Gastroesophageal sphincter (tissue), 4 donors: ENCODE measurements around the gene COX19. TPM values are rescaled to one million over a fixed set of nuclear protein-coding genes. Genes with fewer than 3 reads are reported as not detected.
"Not testable (repeated sequence)": the region's sequence is repeated elsewhere in the genome, so short reads cannot be mapped to it uniquely, and the experiment has no call there.

Source experiments
- ATAC-seq: fragments of 150-250 bp; one replicate; pipeline ENCODE4 v1.9.1; 2016; ENCODE audit warnings: mild to moderate bottlenecking, moderate library complexity
- H3K27ac ChIP-seq, 4 donors: fragments of 200-600 bp; sonication (generic) in 3 of 4; 1 replicate in 3 of 4; 2 replicates in 1 of 4; pipeline ENCODE4 v1.5.1; 2016 to 2019
- H3K27me3 ChIP-seq: fragments of 200-600 bp; sonication (generic); one replicate; pipeline ENCODE4 v1.5.1; 2019
- H3K36me3 ChIP-seq, 2 donors: fragments of 200-600 bp; sonication (generic); one replicate each; pipeline ENCODE4 v1.5.1; 2019; ENCODE audit warnings: control low read depth in 1 of 2
- H3K4me1 ChIP-seq, 3 donors: fragments of 200-600 bp; sonication (generic); 1 replicate in 2 of 3; 2 replicates in 1 of 3; pipeline ENCODE4 v1.5.1; 2016 to 2019; ENCODE audit warnings: control low read depth in 2 of 3
- H3K4me3 ChIP-seq, 2 donors: fragments of 200-600 bp; sonication (generic); one replicate each; pipeline ENCODE4 v1.5.1; 2019; ENCODE audit warnings: mild to moderate bottlenecking in 1 of 2, moderate library complexity in 1 of 2
- H3K9me3 ChIP-seq, 3 donors: fragments of 200-600 bp; sonication (generic); one replicate each; pipeline ENCODE4 v1.5.1; 2017 to 2019; ENCODE audit warnings: control low read depth in 2 of 3
- EP300 ChIP-seq: sonication (generic); formaldehyde crosslinking; IDR thresholded peaks from one replicate; pipeline ENCODE4 v1.6.1; 2017; ENCODE audit warnings: antibody characterized with exemption, mild to moderate bottlenecking
- POLR2A ChIP-seq, 2 donors: fragments of 450-650 bp; IDR thresholded peaks; one replicate each; pipeline ENCODE4 v1.6.1; 2017; ENCODE audit warnings: antibody characterized with exemption in 2 of 2, mild to moderate bottlenecking in 2 of 2, moderate library complexity in 1 of 2
- POLR2AphosphoS5 ChIP-seq: sonication (generic); formaldehyde crosslinking; IDR thresholded peaks from one replicate; pipeline ENCODE4 v1.6.1; 2017; ENCODE audit warnings: antibody characterized with exemption
- WGBS, 2 donors: methylation state at CpG; one replicate each; pipeline ENCODE4 v1.1.5; 2018; ENCODE audit warnings: low coverage in 1 of 2; 5-methylcytosine and 5-hydroxymethylcytosine counted together
- total RNA-seq, 4 donors: library from RNA; depleted of rRNA; stranded (reverse); fragments of >200 nt; gene quantifications; one replicate each; pipeline ENCODE4 v1.1.0, GENCODE V29; 2016
- TF ChIP-seq, protein P1 (sequence below), 4 experiments: fragments of 200-600 bp in 2 of 4; fragments of 450-650 bp in 2 of 4; sonication (generic) in 1 of 4; IDR thresholded peaks; one replicate each; pipeline ENCODE4 v1.5.1; 2017 to 2019; ENCODE audit warnings: antibody characterized with exemption in 4 of 4, mild to moderate bottlenecking in 2 of 4, moderate library complexity in 2 of 4

COX19 gene
- total RNA-seq, 4 donors from 2014 or later, result 6.0 to 16.7 (median 12.0) TPM

GRCh38 chr7:964401-965231 is 10.7 kb downstream of the COX19 start:
- Histone ChIP-seq H3K27ac (peak overlapping the region; percentile 70 to 90 (median 88)), H3K9me3 (no peaks in the 10 kb centered on the region), H3K4me3 (peak overlapping the region in 1 of 2 donors; percentile 21), H3K36me3 (peaks cover 0 to 33% of the 10 kb centered on the region in 2 donors), H3K27me3 (no peaks in the 10 kb centered on the region), H3K4me1 (peaks cover 0 to 62% (median 25%) of the 10 kb centered on the region in 3 donors)
- peak; percentile 81 for ATAC-seq
- no peak for TF ChIP-seq POLR2A (IDR thresholded peaks at IDR 0.05)
- TF ChIP-seq, protein P1, sequence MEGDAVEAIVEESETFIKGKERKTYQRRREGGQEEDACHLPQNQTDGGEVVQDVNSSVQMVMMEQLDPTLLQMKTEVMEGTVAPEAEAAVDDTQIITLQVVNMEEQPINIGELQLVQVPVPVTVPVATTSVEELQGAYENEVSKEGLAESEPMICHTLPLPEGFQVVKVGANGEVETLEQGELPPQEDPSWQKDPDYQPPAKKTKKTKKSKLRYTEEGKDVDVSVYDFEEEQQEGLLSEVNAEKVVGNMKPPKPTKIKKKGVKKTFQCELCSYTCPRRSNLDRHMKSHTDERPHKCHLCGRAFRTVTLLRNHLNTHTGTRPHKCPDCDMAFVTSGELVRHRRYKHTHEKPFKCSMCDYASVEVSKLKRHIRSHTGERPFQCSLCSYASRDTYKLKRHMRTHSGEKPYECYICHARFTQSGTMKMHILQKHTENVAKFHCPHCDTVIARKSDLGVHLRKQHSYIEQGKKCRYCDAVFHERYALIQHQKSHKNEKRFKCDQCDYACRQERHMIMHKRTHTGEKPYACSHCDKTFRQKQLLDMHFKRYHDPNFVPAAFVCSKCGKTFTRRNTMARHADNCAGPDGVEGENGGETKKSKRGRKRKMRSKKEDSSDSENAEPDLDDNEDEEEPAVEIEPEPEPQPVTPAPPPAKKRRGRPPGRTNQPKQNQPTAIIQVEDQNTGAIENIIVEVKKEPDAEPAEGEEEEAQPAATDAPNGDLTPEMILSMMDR (IDR thresholded peaks at IDR 0.05), result peak in 3 of 4 experiments; percentile 36 to 47 (median 42)
- 13 to 22% methylated on average over 14 to 15 of the region's 27 CpGs for WGBS, 2 donors

- TF ChIP-seq, protein P1 (IDR thresholded peaks at IDR 0.05), result peak in 1 of 4 experiments; percentile 10
- no peak for TF ChIP-seq EP300
- H3K4me3 ChIP-seq, result no peak overlapping the region
- H3K27me3 ChIP-seq, result no peaks in the 10 kb centered on the region
Measured at GRCh38 chr7:963236-964078, 11.9 kb downstream of the COX19 start.

GRCh38 chr7:962401-963081 is 12.8 kb downstream of the COX19 start:
- ATAC-seq, result no peak
- no peaks in the 10 kb centered on the region for H3K27me3 ChIP-seq
- H3K36me3 ChIP-seq, result peaks cover 0 to 12% of the 10 kb centered on the region in 2 donors
- no peak for TF ChIP-seq POLR2A (IDR thresholded peaks at IDR 0.05)
- no peak for TF ChIP-seq POLR2AphosphoS5
- TF ChIP-seq, protein P1 (IDR thresholded peaks at IDR 0.05), result no peak
- H3K9me3 ChIP-seq, result no peaks in the 10 kb centered on the region
- peak overlapping the region in 2 of 4 donors; percentile 88 to 90 for H3K27ac ChIP-seq
- H3K4me1 ChIP-seq, result peaks cover 0 to 57% (median 25%) of the 10 kb centered on the region in 3 donors
- WGBS, 2 donors, result 80% methylated on average over 1 of the region's 17 CpGs; no CpG with 5 or more reads in 1 of the 2 donors
- H3K4me3 ChIP-seq, result no peak overlapping the region

More at GRCh38 chr7:963236-964078, 11.9 kb downstream of the COX19 start:
- no peaks in the 10 kb centered on the region for H3K9me3 ChIP-seq
- WGBS, 2 donors, result 31% methylated on average over 7 of the region's 37 CpGs; no CpG with 5 or more reads in 1 of the 2 donors
- peaks cover 0 to 57% (median 25%) of the 10 kb centered on the region in 3 donors for H3K4me1 ChIP-seq
- peak overlapping the region in 3 of 4 donors; percentile 88 to 90 (median 88) for H3K27ac ChIP-seq
- peaks cover 0 to 21% of the 10 kb centered on the region in 2 donors for H3K36me3 ChIP-seq
- ATAC-seq, result no peak

GRCh38 chr7:961546-962400 is 13.6 kb downstream of the COX19 start:
- TF ChIP-seq EP300, result no peak
- TF ChIP-seq POLR2A (IDR thresholded peaks at IDR 0.05), result no peak
- no peak for TF ChIP-seq POLR2AphosphoS5
- TF ChIP-seq, protein P1 (IDR thresholded peaks at IDR 0.05), result no peak
- H3K4me3 ChIP-seq, result no peak overlapping the region
- H3K27me3 ChIP-seq, result no peaks in the 10 kb centered on the region
- H3K27ac ChIP-seq, result peak overlapping the region in 3 of 4 donors; percentile 34 to 46 (median 35)
- peaks cover 0 to 51% (median 25%) of the 10 kb centered on the region in 3 donors for H3K4me1 ChIP-seq
- H3K36me3 ChIP-seq, result peaks cover 0 to 5% of the 10 kb centered on the region in 2 donors
- no peak for ATAC-seq
- no peaks in the 10 kb centered on the region for H3K9me3 ChIP-seq
- WGBS, 2 donors, result 75 to 83% methylated on average over 2 to 10 of the region's 37 CpGs

DNA sequence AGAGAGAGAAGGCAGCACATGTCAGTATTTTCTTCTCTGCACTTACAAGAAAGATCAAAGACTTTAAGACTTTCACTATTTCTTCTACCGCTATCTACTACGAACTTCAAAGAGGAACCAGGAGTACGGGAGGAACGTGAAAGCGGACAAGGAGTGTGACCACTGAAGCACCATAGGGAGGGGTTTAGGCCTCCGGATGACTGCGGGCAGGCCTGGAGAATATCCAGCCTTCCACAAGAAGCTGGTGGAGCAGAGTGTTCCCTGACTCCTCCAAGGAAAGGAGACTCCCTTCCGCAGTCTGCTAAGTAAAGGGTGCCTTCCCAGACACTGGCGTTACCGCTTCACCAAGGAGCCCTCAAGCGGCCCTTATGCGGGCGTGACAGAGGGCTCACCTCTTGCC is 14.4 kb downstream of the COX19 start:
- H3K27ac ChIP-seq, result peak overlapping the region in 3 of 4 donors; percentile 34 to 46 (median 35)
- H3K4me1 ChIP-seq, result peaks cover 0 to 45% (median 25%) of the 10 kb centered on the region in 3 donors
- not testable (repeated sequence) for H3K36me3 ChIP-seq, H3K27me3 ChIP-seq, H3K4me3 ChIP-seq, ATAC-seq, H3K9me3 ChIP-seq
- 40 to 70% methylated on average over 2 to 10 of the region's 13 CpGs for WGBS, 2 donors
